NCI-H1694 (cell line): ENCODE measurements around the gene CDK6.

Source experiments
- DNase-seq: peaks from one replicate; lab custom pipeline; 2025; lab: John Stamatoyannopoulos, UW

The CDK6 gene

DNA sequence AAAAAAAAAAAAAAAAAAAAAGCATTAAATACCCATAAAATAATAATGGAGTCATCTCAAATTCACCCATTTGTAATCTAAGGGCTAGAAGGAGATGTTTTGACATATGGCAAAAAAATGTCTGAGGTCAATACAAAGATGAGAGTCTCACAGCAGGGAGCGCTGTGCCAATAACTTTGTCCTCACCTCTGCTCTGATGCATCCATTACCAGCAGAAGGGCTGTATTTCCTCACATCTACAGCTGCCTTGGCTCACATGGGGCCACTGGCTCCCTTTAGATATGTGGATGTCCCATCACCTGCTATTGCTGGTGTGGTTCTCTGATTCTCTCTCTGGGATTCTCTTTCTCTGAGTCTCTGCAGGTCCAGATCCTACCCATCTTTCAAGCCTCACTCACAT lies 155.9 kb downstream of the CDK6 start:
- DNase-seq: no peak

DNA sequence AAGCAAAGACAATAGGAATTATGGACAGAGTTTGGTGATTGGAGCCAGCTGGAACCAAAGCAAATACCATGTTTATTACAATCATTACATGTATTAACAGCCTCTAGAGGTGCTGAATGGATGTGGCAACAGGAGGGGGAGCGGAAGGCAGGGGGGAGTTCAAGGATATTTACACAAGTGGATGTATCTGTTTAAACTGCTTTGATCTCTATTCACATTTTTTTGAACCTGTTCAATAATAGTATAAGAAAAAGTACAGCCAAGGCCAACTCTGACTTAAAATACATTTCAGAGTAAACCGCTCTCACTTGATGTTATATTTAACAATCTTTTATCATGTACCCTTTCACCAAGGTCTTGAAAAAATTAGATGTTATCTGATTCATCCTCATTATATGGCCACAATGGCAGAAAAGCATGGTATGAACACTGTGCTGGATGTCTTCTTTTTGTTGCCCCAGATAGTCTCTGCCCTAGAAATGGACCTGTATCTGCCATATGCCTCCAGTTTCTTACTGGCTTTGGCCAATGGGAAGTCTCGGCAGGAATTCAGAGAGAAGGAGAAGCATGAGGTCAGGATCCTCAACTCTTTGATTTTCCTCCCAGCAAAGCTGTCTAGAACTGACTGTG lies 158.0 kb downstream of the CDK6 start:
- no peak for DNase-seq

DNA sequence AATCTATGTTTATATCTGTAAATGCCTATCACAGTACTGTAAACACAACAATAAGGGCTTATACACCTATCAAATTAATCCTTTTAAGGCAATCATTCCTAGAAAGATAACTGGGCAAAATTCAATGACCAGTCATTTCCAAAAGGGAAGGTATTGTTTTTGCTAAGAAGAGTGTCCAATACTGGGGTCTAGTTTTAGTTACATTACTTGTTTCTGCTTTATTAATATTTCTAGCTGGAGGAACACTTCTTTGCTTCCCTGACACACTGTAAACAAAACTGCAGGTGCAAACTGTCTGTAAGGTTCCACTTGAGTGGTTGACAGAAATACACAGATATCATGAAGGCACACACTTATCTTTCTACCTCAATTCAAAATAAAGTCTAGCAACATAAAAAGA lies 162.0 kb downstream of the CDK6 start:
- DNase-seq: no peak

DNA sequence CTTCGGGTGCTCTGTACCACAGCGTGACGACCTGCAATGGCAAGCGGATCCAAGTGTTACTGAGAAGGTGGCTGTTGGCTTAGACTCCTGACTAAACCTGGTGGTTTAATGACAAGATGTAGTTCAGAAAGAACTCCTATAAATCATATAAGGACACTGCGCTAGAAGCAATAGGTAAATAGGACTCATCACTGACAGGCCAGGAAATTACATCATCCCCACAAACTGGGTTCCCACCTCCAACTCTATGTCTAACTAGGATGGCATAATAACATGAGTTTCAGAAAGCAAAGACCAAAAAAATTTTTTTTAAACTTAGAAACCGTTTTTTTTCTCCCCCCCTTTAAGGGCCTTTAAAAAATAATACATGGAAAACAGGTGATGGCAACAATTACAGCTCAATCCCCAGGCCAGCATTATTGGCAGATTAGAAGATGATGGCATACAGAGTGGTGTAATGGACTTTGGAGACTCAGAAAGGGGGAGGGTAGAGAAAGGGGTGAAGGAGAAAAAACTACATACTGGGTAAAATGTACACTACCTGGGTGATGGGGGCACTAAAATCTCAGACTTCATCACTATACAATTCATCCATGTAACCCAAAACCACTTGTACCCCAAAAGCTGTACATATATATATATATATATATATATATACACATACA lies 164.7 kb downstream of the CDK6 start:
- no peak for DNase-seq

DNA sequence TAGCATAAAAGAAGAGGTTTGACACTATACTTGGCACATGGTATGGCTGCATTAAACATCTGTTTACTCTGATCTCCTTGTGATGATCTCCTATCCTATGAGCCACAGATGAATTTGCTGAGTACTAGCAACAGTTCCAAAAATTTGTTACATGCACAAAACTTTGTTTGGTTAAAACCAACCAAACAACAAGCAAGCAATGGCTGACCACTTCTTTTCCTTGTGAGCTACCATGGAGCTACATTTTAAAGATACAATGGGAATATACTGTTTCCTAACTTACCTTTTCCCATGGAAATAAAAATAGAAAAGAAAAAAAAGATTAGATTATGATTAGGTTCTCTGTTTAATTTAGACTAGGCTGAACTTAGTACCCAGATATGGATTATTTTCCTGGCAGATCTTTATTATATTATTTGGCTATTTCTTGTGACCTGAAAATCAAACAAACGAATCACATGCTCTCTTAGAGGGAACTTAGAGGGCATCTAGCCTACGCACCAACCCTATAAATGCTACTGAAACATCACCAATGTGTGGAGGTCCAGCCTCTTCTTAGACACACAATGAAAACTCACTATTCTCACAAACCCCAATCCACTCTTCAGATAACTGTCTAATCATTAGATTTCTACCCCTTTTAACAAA lies 166.0 kb downstream of the CDK6 start:
- no peak for DNase-seq

DNA sequence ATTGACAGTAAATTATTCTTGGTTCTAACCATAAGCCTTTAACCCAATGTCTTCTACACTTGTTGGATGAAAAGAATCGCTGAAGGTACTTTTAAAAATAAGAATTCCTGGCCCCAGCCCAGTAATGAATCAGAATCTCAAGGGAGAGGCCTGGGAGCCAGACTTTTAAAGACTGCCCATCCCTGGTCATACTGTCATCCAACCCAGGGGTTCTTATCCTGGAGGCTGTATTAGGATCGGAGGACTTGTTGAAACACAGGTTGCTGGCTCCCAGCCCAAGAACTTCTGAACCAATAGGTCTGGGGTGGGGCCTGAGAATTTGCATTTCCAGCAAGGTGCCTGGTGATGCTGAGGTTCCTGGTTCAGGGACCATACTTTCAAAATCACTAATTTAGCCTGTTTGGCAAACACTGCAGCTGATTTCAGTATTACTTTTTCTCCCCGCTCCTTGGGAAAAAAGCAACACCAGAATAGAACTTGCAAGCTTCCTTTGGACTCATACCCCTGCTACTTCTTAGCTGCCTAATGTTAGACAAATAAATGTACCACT lies 166.7 kb downstream of the CDK6 start:
- DNase-seq: no peak

DNA sequence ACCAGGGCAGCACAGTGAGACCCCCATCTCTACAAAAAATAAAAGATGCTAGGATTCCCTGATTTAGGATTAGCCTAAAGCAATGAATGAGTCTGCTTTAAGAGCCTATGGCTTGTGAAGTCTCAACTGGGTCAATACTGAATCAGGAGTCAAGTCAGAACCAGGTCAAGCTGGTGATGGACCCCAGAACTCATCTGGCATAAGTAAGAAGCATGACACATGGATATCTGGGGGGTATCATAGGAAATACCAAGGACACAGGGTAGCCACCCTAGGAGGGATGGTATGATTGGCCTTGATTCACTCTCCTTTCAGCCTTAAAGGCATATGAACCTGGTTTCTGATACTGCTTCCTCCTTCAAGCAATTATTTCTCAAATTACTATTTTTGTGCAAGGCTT lies 167.8 kb downstream of the CDK6 start:
- DNase-seq: no peak

DNA sequence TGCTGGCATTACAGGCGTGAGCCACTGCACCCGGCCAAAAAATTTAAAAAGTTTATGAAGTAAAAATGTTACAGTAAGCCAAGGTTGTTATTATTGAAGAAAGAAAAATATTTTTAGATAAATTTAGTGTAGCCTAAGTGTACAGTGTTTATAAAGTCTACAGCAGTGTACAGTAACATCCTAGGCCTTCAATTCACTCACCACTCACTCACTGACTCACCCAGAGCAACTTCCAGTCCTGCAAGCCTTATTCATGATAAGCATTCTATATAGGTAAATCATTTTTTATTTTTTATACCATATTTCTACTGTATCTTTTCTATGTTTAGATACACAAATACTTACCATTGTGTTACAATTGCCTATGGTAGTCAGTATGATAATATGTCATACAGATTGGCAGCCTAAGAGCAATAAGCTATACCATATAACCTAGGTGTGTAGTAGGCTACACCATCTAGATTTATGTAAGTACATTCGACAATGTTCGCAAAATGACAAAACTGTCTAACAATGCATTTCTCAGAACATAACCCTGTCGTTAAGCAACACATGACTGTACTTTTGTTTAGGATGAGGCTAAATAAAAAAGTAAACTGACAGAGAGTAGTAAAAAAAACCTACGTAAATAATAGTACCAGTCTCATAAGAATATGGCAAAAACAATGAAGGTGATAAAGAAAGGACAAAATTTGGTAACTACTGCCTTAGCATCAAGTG lies 168.4 kb downstream of the CDK6 start:
- no peak for DNase-seq

DNA sequence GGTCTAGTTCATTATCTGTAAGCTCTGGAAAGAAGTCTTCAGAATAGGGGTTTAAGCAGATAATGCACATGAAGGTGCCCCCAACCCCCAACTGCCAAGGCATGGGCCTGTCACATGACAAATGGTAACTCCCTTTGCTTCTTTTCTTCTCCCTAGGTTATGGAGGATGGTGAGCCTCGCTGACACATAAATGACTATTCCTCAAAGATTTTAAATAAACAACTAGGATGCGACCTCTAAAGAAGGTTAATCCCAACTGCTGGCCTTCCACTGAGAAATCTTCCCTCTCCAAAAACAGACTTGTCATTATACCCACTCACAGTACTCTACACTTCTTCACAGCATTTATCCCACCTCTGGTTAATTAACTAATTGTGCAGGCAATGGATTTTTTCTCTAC lies 170.4 kb downstream of the CDK6 start:
- no peak for DNase-seq

DNA sequence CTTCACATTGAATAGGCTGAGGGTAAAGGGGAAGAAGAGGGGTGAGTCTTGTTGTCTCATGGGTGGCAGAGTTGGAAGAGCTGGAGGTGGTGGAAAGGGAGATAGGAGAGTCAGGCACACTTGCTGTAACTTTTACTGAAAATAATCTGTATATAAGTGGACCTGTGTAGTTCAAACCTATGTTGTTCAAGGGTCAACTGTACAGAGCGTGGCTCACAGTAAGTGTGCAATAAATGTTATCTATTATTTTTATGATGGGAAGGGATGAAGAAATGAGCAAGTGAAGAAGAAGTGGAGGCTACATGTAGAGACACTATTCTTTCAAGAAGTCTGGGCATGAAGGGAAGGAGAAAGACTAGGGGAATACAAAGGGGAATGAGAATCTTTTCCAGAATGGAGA lies 174.7 kb downstream of the CDK6 start:
- no peak for DNase-seq

DNA sequence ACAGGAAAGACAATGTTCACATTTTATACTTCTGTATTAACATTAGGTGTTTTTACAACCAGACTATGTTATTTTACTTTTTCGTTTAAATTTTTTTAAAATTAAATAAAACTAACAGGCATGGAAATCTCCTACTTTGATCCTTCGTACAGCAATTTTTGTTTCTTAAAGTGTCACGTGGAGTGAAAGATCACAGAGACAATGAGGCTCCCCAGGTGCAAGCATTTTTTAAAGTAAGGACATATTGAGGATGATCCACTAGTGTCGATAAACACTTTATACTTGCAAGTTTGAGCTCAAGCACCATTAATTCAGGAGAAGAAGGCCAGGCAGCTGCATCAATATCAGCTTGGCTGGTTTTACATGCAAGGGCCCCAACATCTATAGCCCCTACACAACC lies 177.7 kb downstream of the CDK6 start:
- no peak for DNase-seq

DNA sequence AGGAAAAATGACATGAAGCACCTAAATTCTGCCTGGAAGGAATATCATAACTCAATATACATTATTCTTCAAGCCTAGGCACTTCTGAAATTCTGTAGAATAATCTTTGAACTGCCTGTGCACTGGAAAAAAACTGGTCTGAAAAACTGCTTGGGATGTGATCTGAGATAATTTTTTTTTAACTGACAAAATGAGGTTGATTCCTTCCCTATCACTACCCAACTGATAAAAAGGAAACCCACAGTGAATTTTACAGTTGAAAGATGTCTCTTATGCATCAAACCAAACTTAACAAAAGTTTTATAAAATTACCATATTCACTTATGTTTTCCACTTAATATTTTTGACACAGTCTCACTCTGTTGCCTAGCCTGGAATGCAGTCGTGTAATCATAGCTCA lies 179.0 kb downstream of the CDK6 start:
- no peak for DNase-seq

DNA sequence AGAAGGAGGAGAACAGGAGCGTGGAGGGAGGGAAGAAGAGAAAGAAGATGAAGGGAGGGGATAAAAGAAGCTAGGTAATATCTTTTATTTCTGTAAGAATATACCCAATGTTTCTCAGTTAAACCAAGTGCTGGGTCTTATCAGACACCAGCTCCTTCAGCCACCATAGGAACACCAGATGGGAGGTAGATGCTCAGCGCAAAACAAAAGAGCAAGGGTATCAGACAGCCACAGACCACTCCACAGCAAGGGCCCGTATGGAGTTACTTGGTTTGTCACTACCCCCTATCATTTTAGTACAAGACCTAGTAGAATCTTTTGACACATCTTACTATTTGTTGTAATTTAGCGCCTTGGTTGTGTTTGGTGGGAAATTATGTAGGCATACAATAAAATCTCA lies 180.3 kb downstream of the CDK6 start:
- no peak for DNase-seq

DNA sequence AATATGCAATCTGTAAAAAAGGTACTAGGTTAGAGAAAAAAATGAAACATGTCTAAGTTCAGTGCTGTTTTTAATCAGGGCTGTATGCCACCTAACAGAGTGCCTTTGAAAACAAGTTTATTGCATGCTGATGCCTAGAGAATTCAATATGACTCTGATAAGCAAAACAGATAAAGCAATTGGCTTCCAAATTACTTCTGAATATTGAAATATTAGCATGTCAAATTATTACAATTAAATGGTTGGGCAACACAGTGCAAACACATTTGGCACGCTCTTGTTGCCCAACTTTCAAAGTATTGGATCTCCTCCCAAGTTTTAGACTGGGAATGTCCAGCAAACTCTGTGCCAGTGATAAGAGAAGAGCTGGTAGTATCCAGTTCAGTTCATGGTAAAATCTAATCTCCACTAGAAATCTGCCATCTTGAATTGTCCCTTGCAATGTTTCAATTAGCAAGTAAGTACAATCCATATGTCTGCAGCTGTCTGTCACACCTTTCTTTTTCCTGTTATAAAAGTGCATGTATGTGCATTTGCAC lies 181.0 kb downstream of the CDK6 start:
- no peak for DNase-seq

DNA sequence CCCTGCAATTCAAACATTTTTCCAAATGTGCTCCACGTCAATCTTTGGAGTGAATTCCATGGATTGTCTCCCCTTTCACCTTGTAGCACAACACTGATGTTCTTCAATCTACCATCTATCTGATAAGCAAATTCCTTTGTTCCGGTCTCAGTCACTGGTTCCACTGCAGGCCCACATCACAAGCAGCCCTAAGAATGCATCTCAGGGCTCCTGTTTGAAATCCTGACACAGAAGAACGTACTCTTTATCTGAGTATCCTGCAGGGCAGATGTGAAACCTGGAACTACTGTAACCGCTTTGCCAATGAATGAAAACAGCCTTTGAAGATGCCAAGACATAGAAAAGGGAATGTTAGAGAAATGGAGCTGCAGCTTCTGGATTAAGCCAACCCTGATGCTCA lies 183.2 kb downstream of the CDK6 start:
- no peak for DNase-seq

DNA sequence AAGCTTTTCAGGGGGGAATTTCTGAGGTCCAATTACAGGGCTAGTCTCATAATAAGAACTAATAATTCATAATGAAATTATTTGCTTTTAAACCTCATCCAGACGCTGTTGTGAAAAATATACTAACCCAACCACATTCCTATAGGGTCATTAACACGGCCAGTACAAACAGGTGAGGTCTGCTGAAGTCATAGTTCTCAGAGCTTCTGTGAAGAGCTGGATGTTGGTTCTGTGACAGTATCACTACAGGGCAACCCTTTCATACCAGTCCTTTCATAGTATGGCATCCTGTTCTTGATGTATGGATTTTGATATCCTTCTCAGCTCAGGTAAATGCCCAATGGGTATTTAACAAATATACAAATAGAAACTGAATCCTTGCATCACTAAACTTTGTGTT lies 183.8 kb downstream of the CDK6 start:
- DNase-seq: no peak

DNA sequence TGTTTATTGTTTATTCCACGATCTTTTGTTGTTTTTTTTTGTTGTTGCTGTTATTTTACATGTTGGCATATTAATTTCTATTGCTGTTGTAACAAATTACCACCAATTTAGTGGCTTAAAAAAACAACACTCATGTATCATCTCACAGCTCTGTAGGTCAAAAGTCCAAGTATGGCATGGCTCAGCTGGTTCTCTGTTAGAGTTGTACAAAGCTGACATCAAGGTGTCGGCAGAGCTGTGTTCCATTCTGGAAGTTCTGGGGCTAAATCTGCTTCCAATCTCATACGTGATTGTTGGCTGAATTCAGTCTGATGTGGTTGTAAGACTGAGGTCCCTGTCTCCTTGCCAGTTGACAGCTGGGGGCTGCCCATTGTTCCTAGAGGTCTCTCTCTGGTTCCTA lies 186.0 kb downstream of the CDK6 start:
- DNase-seq: no peak

DNA sequence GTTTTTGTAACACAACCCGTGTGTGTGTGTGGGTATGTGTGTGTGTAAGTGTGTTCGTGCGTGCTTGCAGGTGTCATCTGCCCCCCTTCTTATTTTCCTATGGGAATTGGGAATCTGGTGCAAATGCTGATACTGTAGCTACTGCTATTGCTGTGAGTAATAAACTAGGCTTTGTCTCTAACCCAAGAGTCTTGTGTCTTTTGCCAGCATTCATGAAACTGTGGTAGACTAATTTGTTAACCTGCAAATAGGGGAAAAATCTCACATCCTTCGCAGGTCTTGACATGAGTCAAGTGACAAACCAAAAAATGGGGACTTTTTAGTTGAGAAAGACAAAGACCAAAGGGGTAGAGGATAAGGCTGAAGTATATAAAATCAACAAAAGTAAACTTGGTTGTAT lies 188.3 kb downstream of the CDK6 start:
- no peak for DNase-seq

DNA sequence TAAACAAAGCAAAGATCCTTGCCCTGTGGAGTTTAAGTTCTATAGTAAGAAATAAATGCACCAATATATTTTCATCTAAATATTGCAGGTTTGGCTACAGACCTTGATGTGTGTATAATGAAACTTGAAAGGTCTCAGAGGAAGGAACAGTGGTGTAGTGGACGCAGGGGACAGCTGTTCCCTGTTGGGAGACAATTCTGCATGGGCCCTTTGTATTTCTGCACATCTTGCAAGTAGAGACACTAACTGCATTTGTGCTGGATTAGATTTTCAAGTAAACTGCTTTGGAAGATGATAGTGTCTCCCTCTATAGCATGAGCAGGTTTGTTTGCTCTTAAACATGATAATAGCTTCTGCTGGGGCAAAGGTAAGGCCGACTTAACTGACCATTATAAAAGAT lies 188.7 kb downstream of the CDK6 start:
- DNase-seq: no peak

DNA sequence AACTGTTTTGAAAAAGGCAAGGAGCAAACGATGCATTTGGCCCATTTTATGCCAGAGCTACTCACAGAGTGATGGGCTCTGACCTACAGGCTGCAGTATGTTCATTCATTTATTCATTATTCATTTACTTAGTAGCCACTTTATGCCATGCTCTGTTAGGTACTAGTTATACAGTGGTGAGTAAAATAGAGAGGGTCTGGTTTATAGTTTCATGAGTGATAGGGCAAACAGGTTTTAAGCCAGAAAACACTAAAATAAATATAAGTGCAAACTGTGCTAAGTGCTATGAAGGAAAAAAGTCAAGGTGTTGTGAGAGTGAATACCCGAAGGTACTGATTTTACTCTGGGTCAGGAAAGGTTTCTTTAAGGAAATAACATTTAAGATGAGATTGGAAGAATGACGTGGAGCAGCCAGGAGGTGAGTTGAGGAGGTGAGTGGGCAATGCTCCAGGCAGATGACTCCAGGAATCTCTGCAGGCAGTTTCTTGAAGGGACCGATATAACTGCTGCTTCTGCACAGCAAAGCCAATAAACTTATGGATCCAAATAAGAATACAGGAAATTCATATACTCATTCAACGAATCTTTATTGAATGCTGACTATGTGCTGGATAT lies 189.3 kb downstream of the CDK6 start:
- no peak for DNase-seq

DNA sequence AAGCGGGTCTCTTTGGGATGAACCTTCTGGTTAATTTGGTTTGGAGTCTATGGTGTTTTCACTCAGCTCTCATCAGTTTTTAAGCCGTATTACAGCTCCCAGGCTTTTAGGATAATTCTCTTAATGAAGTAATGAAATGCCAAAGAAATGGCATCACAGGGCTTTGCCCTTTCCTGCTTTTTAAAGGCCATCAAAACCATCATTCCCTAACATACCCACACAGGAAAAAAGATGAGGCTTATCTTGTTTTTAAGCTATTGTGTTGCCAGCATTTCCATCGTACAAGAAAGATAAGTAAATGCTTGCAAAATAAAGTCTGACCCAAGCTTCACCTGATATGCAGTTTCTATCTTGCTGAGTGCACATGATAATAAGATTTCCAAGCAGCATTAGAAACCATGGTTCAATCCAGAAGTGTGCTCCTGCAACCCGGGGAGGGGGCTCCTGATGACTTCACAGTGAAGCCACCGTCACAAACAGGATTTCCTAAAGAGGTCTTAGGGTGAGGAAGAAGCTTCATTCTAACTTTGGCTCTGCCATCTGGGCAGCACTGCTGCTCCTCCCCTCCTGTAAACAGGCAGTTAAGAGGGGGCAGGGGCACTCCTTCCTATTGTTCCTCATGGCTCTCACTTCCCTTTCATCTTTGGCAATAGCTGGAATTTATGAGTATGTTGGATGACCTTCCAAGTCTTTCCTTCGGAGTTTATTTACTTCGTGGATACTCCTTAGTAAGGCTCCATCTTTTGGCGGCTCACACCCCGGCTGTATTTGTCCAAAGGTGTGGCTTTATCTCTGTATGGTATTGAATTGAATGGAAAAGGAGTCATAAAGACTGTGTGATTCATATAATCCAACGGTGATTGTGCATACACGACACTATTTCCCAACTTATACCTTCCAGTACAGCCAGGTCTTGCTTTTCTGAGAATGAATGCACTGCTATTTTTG lies 191.0 kb downstream of the CDK6 start:
- DNase-seq: no peak
